NCI-H1436 treated with DMSO at 0.1 percent for 48 hours (cell line): ENCODE data around the gene RHBDL2.
"Not testable (repeated sequence)": the region's sequence is repeated elsewhere in the genome, so short reads cannot be mapped to it uniquely, and the experiment has no call there.

ENCODE experiments used
- DNase-seq: peaks from one replicate; lab custom pipeline; 2025; lab: John Stamatoyannopoulos, UW

Gene RHBDL2

DNA sequence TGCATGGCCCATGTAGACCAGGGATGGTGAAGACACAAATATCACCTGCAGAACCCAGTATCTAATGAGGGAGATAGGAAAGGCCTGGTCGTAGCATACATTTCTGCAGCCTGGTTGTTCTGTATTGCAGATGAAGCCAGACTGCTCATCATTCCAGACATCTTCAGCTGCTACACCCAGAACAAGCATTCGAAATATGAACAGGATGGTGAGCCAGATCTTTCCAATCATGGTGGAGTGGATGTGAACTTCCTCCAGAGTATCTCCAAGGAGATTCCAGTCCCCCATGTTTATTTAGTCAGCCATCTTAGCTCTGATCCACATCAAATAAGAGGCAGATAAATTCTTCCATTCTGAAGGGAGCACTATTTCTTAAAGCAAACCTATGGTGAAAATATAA, 65.8 kb downstream of the RHBDL2 start:
- DNase-seq, result no peak

DNA sequence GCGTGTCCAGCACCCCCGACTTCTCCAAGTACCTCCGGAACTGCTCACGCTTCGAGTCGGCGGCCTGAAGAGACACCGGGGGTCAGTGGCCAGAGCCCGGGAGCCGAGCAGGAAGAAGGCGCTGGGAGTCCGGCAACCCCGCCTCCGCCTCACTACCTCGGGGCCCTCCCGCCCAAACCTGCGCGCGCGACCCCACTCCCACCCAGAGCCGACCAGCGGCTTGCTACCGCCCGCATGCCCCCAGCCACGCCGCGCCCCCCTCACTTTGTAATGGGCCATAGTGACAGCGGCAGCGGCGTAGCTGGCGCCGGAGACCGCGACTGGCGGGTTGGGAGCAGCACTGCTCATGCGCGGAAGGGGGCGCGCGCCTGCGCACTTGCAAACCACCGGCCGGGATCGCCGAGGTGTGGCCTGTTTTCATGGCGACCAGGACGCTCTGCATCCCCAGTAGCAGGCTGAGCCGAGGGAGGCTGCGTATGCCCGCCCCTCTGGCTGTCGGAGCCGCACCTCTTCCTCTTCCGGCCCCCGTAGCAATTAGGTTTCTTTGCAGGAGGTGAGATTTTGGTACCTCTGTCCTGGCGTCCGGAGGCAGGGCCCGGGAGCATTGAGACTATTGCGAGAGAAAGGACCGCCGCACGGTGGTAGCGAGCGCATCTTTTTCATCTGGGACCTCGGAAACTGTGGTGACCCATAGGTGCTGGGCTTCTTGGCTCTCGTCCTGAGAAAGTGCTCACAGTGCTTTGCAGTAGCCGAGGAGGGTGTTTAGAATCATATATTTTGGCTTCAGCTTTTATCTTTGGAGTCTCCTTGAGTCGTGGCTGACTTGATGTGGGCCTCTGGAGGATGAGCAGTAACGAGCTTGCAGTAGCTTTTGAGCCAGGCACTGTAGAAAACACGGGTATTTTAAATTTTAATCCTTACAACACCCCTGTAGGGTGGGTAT, 68.3 kb downstream of the RHBDL2 start, which contains the start of gene MYCBP:
TSS of gene MYCBP (minus strand) at position 322 of the 943 bp plus-strand sequence. CDS start at position 279, 43 bp downstream.
- peak; percentile 71 for DNase-seq

DNA sequence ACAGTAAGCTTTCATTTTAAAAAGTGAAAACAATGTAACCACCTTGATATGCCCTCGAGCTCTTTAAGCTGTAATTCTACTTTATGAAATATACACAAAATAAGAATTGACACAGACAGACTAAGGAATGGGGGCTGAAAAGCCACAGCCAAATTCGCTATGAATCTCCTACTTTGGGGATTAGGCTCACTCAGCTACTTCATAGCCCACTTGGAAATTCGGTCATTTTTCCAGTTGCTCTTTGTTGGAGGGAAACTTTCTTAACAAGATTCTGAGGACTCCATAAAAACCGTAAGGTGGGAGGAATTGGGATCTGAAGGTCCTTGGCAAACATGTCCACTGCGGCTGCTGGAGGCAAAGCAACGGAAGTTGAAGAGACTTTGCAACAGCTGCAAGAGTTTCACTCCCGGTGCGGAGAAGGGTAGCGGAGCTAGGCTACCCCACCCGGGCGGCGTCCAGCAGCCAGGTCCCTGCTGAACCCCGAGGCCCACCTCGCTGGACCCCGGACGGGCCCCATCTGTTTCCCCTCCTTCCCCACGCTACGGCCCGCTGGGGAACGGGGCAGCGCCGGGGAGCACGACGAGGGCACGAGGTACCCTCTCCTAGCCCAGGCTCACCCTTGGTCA, 69.1 kb downstream of the RHBDL2 start:
- no peak for DNase-seq

DNA sequence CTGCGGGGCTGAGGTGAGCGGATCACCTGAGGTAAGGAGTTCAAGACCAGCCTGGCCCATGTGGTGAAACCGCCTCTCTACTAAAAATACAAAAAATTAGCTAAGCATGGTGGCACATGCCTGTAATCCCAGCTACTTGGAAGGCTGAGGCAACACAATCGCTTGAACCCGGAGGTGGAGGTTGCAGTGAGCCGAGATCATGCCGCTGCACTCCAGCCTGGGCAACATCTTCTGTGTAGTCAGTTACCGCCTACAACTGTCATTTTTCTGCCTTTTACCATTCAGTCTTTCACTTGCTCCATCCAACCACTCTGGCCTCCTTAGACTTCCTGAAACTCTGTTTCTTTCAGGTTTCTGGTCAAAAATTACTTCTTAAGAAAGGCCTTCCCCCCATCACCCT, 70.6 kb downstream of the RHBDL2 start:
- DNase-seq, result no peak

DNA sequence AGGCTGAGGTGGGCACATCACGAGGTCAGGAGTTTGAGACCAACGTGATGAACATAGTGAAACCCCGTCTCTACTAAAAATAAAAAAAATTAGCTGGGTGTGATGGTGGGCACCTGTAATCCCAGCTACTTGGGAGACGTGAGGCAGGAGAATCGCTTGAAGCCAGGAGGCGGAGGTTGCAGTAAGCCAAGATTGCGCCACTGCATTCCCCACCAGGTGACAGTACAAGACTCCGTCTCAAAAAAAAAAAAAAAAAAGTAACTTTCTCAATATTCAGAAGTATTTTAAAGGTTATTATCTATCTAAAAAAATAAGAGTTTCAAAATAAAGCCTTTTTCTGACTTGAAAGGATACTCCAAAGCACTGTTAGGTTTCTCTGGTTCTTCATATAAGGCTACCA, 74.4 kb downstream of the RHBDL2 start:
- no peak for DNase-seq

DNA sequence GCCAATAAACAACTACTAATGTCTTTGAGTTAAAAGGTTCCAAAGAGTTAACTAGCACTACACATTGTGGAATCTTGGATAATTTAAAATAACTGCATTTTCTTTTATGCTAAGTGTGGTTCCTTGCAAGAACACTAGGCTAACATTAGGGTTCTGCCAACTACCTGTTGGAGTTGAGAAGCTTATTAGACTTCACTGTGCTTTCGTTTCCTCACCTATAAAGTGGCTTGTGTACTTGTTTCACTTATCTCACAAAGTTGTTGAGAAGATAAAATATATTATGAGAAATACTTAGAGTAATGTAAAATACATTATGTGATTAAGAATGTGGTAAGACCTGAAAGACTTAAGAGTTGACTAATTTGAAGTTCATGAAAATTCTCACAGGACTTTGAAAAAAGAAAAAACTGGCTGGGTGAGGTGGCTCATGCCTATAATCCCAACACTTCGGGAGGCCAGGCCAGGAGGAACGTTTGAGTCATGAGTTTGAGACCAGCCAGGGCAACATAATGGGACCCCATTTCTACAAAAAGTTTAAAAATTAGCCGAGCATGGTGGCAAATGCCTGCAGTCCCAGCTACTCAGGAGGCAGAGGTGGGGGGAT, 76.4 kb downstream of the RHBDL2 start:
- DNase-seq, result no peak

DNA sequence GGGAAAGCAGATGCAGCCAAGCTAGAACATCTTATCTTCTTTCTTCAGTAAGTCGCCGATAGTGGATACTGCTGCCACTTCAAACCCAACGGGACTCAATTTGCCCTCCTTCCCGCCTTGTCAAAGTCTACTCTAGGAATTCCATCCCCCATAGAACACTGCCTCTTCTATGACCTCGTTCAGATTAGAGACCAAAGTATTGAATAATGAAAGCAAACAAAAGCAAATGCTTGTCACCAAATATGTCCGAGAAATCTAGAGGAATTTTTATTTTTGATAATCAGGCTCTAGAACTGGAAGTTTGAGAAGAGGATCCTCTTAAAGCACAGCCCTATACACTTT, 81.2 kb downstream of the RHBDL2 start:
- DNase-seq, result no peak

DNA sequence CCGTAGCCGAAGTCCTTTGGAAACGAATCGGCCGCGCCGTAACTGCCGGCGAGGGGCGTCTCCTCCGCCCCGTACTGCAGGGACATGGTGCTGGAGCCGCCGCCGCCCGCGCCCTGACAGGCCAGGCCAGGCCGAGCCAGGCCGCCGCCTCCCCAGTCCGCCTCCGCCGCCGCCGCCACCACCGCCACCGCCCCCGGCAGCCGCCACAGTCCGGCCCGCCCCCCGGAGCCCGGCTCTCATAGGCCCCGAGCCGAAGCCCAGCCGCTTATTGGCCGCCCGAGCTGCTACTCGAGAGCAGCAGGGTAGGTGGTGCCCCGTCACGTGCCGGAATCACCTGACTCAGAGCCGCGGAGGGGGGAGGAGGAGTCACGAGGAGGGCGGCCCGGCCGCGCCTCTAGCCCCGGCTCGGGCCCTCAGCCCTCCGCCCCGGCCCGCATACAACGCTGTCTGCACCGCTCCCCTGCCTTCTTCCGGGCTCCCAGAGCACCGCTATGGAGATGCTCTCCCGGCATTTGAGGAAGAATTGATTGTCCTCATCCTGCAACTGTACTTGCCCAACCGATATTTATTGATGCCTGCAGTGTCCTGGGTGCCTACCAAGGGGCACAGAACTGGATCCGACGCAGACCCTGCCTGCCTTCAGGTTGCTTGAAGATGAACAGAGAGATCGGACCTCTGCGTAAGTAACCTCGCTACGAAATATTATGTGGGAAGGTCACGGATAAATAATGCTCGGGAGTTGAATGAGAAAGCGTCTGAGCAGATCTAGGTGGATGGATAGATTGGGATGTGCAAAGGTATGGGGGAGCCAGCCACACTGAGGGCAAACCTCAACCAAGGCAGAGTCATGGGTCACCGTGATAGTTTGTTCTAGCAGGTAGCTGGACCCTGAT, 81.8 kb downstream of the RHBDL2 start, which contains the start of gene RRAGC:
TSS of gene RRAGC (minus strand) at position 212 of the 893 bp plus-strand sequence. CDS start at position 86, 126 bp downstream.
- DNase-seq, result peak; percentile 87

DNA sequence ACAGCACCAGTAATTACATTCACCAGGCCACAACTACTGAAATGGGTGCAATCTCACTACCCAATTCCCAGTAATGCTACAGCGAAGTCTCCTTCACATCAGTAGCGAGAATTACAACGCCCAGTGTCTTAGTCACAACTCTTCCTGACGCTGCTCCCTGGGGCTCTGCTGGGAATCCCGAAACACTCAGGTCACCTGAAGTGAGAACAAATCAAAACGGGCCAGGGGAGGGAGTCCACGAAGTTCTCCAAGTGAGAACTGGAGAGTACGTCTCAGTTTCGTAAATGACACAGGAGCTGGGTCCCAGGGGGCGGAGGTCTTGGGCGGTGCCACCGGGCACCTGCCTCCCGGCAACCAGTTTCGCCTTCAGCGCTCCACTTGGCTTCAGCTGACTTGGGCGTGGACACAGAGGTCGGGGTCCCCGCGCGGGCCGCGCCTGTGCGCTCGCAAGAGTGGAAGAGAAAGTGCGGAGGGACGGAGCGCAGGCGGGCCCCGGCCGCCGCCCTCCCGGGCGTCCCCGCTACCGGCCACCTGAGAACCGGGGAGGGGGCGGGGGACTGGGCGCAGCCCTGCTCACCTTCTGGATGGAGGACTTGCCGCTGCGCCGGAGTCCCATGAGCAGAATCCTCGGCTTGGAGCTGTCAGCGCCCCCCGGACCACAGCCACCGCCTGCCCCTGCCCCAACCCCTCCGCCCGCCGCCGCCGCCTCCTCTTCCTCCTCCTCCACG, 82.6 kb downstream of the RHBDL2 start:
- DNase-seq, result no peak

DNA sequence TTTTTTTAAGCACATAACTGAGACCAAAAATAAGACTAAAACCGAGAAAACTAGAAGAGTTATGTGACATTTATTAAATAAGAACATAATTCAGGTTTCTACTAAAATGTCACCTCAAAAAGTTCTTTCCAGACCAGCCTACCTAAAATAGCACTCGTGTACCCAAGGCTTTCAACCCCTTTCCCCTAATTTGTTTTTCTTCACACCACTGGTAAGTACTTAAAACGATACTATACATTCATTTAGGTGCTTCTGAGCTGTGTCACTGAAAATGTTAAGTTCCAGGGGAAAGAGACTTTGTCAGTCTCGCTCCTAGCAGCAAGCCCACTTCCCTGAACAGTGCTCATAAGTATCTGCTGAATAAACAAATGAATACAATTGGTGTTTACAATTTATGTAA, 88.8 kb downstream of the RHBDL2 start:
- no peak for DNase-seq

DNA sequence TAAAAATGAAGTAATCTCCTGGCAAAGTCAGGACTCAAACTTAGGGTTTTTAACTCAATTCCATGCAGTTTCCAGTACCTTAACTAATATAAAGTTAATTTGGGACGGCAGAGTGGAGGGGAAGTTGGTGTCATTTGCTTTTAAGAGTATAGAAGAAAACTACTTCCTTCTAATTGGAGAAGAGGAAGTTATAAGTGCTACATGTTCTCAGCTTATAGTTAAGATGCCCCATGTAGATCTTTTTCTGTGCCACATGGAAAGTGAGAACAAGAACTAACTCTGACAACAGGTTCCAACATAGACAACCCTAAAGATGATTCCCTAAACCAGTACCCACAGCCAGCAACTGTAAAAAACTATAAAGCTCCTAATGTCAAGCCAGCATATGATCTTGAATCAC, 93.6 kb downstream of the RHBDL2 start:
- DNase-seq, result no peak

DNA sequence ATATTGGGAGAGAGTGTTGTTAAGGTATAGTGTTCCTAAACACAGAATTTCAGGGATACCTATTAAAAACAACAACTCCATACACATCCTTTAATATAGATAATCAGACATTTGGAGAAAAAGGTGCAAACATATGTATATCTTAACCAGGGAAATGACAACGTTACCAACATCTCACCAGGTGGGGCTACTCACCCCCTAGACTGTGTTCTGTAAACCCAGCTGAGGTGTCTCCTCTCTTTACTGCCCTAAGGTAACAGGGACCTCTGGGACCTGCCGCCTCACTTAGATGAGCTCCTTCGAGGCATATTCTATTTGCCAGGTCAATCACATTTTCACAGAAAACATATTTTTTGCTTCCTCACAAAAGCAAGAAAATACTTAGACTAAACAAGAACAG, 95.4 kb downstream of the RHBDL2 start:
- no peak for DNase-seq

DNA sequence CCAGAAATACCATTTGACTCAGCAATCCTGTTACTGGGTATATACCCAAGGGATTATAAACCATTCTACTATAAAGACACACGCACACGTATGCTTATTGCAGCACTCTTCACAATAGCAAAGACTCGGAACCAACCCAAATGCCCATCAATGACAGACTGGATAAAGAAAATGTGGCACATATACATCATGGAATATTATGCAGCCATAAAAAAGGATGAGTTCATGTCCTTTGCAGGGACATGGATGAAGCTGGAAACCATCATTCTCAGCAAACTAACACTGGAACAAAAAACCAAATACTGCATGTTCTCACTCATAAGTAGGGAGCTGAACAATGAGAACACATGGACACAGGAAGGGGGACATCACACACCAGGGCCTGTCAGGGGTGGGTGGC, 96.5 kb downstream of the RHBDL2 start:
- DNase-seq, result not testable (repeated sequence)

DNA sequence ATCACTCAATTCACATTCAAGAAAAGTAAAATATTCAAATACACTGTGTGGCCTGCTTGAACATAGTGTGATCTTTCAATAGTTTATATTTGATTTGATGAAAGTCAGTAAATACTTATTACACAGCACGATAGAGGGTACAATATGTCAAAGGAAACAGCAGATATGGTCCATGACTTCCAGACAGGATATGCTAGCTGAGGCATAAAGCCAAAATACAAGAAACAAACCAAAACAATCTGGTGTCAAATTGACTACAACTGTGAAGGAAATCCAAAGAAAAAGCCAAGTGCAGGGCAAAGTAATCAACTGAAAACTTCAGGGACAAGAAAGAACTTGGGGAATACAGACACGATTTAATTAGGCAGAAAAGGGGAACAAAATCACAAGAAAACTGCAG, 101.3 kb downstream of the RHBDL2 start:
- no peak for DNase-seq

DNA sequence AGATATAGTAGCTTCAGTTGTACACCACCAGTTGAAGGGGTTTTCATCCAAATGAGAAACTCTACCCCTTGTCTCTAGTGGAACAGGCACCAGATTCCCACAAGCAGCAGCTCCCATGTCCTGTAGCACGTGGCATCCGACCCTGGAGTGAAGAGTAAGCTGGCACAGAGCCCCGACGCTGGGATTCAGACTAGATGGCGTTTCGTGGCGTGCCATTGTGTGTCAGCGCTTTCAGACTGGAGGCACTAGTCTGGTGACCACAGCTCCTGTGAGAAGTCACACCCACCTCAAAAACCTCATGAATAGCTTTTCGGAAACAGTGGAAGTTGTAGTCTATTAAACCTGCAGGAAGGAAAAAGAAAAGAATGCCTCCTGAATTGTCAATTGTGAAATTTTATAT, 102.3 kb downstream of the RHBDL2 start:
- DNase-seq, result no peak

DNA sequence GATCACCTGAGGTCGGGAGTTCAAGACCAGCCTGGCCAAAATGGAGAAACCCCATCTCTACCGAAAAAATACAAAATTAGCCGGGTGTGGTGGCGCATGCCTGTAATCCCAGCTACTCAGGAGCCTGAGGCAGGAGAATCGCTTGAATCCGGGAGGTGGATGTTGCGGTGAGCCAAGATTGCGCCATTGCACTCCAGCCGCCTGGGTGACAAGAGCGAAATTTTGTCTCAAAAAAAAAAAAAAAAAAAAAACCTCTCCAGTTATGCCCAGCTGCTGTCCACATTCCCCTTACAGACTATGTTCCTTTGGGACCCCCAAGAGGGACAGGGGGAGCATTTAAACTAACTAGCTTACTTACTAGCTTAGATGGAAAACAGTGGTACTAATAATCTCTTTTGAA, 105.3 kb downstream of the RHBDL2 start:
- DNase-seq, result not testable (repeated sequence)
